GM19397 (cell line): ENCODE data around the gene FABP3.

Experiments
- ATAC-seq: cut with Tn5 transposase; IDR thresholded peaks from one replicate; pipeline ENCODE4 v1.9.1; 2021; ENCODE audit warnings: mild to moderate bottlenecking, moderate library complexity; ENCODE audit not compliant: unreplicated experiment

FABP3 gene

GRCh38 chr1:31373897-31374486 lies 1.1 kb upstream of the FABP3 start:
- no peak for ATAC-seq

GRCh38 chr1:31372751-31373055 lies 173 bp downstream of the FABP3 start:
- no peak for ATAC-seq

GRCh38 chr1:31372051-31372450 lies 825 bp downstream of the FABP3 start:
- no peak for ATAC-seq

- ATAC-seq = no peak
Observed at GRCh38 chr1:31371121-31371959, 1.5 kb downstream of the FABP3 start.

- no peak for ATAC-seq
Observed at GRCh38 chr1:31370565-31370964, 2.3 kb downstream of the FABP3 start.

GRCh38 chr1:31370021-31370420 lies 2.9 kb downstream of the FABP3 start:
- ATAC-seq = no peak

GRCh38 chr1:31368611-31369107 lies 4.2 kb downstream of the FABP3 start:
- no peak for ATAC-seq

- no peak for ATAC-seq
Observed at GRCh38 chr1:31366796-31367195, 6.1 kb downstream of the FABP3 start.

GRCh38 chr1:31364561-31365250 lies 8.2 kb downstream of the FABP3 start:
- no peak for ATAC-seq

- ATAC-seq = no peak
Observed at GRCh38 chr1:31362032-31362431, 10.8 kb downstream of the FABP3 start.

- no peak for ATAC-seq
Observed at GRCh38 chr1:31361607-31362006, 11.3 kb downstream of the FABP3 start.

- ATAC-seq = no peak
Observed at GRCh38 chr1:31356427-31356826, 16.4 kb downstream of the FABP3 start.

- ATAC-seq = no peak
Observed at GRCh38 chr1:31354283-31354682, 18.6 kb downstream of the FABP3 start.

GRCh38 chr1:31348449-31348848 lies 24.4 kb downstream of the FABP3 start:
- no peak for ATAC-seq

- ATAC-seq = no peak
Observed at GRCh38 chr1:31346785-31347184, 26.1 kb downstream of the FABP3 start.

GRCh38 chr1:31345635-31346034 lies 27.2 kb downstream of the FABP3 start:
- ATAC-seq = no peak

- no peak for ATAC-seq
Observed at GRCh38 chr1:31344503-31344902, 28.4 kb downstream of the FABP3 start.

GRCh38 chr1:31336687-31337467 lies 36.0 kb downstream of the FABP3 start:
- ATAC-seq = no peak

- no peak for ATAC-seq
Observed at GRCh38 chr1:31335007-31335406, 37.9 kb downstream of the FABP3 start.

- ATAC-seq = no peak
Observed at GRCh38 chr1:31327381-31327780, 45.5 kb downstream of the FABP3 start.

GRCh38 chr1:31326461-31326860 lies 46.4 kb downstream of the FABP3 start:
- ATAC-seq = no peak
